NK-92 treated with Interleukin-12 subunit alpha and Interleukin-12 subunit beta, amount 100 ng/mL, for 24 hours (cell line): ENCODE results near the gene MTNR1A.

Experiments used
- DNase-seq: peaks from one replicate; lab custom pipeline; 2025; lab: John Stamatoyannopoulos, UW

MTNR1A gene

GRCh38 chr4:186486172-186486571 is 69.2 kb downstream of the MTNR1A start:
- DNase-seq: no peak

DNA sequence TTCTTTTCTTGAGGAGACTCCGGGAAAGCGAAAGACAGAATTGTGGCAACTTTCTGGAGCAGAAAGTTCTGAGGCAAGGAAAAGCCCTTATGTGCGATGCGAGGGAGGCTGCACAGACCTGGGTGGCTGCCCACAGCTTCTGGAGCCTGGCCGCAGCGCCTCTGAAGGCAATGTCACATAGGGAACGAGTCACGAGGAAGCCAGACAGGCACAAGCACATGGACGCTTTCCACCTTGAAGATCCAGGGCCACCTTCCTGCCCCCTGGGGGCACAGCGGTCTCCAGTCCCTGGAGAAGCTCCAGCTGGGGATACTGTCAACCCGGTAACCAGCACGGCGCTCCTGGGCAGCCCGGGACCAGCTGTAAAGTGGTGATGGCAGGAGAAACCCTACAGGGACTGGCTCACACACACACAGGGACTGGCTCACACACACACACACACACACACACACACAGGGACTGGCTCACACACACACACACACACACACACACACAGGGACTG is 69.8 kb downstream of the MTNR1A start:
- DNase-seq: no peak

DNA sequence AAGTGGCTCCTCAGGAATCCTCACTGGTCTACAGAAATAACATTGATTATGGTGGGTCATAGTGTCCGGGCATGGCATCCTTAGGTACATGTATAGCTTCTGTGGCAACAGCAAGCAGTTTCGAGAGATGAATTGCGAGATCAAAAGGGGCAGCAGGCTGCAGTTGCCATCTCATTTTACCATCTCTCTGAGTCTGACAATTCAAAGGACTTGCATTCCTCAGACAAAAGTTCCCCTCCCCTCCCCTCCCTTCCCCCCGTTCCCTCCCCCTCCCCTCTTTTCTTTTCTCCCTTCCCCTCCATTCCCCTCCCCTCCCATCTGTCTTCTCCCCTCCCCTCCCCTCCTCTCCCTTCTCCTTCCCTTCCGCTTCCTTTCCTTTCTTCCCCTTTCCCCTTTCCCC is 70.2 kb downstream of the MTNR1A start:
- no peak for DNase-seq

DNA sequence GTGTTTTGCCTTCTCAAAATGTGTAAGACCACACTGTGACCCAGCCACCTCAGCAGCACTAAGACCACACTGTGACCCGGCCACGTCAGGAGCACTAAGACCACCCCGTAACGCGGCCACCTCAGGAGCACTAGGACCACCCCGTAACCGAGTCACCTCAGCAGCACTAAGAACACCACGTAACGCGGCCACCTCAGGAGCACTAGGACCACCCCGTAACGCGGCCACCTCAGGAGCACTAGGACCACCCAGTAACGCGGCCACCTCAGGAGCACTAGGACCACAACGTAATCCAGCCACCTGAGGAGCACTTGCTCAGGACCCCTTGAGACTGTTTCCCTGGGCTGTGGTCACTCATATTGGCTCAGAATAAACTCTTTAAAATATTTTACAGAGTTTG is 71.7 kb downstream of the MTNR1A start:
- DNase-seq: no peak
